ENCODE results near the gene PGC.
"Not testable (repeated sequence)": the region's sequence is repeated elsewhere in the genome, so short reads cannot be mapped to it uniquely, and the experiment has no call there.

The PGC gene

DNA sequence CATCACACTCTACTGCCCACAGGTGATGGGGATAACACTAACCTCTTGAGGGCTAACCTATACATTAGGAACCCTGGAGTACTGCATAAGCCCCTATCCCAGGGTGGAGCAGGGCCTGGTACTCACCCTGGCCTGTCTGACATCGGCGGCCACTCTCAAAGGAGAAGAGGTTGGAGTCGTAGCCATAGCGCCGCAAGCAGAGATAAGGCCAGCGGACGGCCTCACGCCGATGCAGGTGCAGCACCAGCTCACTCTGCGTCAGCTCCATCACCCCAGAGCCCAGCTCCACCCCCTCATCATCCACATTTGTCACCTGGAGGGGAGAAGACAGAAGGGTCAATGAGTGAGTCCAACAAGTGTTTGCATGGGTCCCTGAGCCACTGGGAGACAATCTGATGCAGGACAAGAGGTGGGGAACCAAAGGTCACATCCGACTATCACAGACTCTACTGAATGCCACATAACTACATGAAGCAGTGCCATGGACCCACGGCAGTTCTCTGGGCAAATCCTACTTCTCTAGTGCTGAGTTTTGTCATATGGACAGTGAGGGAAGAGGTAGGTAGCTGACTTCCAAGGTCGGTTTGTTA, 28.2 kb upstream of the PGC start:
- no peak for DNase-seq

DNA sequence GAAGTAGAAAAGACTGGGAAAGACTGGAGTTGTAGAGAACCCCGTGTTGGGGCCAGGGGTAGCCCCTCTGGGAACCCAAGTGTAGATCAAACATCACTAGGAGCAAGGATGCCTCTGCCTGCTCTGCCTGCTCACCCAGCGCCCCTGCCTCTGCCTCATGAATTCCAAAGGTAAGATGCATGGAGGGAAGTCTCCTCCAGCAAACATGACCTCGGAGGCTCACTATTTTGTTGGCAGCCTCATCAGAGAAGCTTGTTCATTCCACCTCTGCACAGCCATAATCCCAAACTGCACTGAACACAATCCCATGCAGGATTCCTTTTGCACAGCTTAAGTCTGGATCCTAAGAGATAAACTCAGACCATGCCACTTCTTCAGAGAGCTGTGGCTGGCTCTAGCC, 27.6 kb upstream of the PGC start:
- DNase-seq: no peak

GRCh38 chr6:41771058-41771983, 24.1 kb upstream of the PGC start:
- DNase-seq: no peak

- no peak for DNase-seq
Measured at GRCh38 chr6:41770381-41771057, 23.3 kb upstream of the PGC start.

DNA sequence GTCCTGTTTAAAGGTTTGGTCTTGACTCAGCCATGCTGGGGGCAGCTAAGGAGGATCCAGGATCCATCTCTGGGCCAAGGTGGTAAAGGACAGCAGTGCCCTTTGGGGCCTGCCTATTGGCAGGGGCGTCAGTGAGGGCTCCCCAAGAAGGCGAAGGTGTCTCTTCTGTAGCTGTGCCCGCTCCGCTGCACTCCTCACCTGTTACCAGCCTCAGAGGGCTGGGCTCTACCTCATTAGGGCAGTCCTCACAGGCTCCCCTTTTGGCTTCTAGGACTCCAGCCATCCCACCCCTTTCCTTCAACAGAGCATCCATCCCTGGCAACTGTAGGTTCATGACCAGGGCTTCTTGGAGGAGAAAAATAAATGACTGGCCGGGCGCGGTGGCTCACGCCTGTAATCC, 22.2 kb upstream of the PGC start:
- no peak for DNase-seq

DNA sequence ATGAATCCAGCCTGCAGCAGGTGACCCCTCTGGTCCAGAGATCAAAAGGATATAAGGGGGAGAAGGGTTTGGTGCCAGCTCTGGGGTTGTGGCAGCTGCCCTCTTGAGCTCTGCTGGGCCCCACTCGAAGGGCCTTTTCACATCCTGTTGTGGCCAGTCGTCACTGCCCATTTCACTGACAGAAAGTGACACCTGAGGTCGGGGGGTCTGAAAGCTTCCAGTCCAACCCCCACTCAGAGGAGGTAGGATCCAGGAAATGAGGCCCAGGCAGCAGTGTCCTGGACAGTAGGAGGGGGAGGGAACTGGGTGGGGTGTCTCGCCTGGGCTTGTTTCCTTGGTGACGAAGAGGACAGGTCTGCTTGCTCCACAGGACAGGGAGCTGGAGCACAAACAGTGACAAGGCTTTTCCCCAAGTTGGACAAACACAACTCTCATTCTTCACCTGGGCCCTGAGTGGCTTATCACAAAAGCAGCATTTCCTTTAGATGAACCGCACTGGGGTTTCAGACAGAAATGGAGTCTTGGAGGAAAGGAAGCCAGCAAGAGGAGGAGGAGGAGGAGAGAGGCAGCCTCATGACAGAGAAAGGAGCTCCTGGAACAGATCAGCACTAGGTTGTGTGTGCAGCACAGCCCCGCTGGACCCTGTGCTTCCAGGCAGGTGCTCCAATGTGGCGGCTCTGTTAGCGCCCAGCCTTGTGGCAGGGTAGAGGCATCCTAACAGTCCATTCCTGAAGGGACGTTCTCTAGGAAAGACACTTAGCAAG, 21.5 kb upstream of the PGC start:
- no peak for DNase-seq

- DNase-seq: no peak
Measured at GRCh38 chr6:41767112-41767833, 20.1 kb upstream of the PGC start.

GRCh38 chr6:41766043-41766664, 19.0 kb upstream of the PGC start:
- DNase-seq: not testable (repeated sequence)

DNA sequence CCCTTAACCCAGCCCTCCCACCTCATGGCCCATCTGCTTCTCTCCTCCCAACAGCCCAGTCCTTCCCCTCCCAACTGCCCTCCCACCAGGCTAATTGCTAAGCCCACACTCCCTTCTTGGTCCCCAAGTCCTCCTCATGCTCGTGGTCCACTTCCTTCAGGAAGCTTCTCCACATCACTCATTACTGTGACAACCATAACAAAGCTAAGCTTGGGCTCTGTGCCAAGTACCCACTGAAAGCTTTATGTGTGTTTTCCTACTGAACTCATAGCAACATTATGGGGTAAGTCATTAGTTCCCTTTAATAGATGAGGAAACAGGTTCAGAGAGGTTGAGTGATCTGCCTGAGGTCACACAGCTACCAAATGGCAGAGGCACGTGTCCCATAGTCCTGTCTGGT, 16.3 kb upstream of the PGC start:
- no peak for DNase-seq

GRCh38 chr6:41759905-41760579, 12.8 kb upstream of the PGC start:
- DNase-seq: no peak

GRCh38 chr6:41759106-41759904, 12.1 kb upstream of the PGC start:
- no peak for DNase-seq

- no peak for DNase-seq
Measured at GRCh38 chr6:41758641-41759035, 11.4 kb upstream of the PGC start.

- DNase-seq: no peak
Measured at GRCh38 chr6:41757931-41758640, 10.9 kb upstream of the PGC start.

DNA sequence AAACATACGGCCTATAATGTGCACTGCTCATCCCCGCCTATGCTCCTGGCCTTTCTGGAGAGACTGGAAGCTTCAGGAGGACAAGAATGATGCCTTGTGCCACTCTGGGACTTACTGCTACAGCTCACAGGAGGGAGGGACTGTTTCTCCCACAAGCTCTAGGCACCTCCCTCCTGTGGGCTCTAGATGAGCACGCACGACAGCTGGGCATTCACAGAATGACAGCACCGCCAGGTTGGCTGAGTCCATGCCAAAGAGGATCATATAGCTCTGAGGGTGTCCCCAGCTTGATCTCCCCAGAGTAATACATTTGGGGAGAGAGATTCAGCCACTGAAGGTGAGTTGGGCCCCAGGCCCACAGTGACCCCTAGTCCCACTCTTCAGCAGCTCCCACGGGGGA, 10.1 kb upstream of the PGC start:
- no peak for DNase-seq

DNA sequence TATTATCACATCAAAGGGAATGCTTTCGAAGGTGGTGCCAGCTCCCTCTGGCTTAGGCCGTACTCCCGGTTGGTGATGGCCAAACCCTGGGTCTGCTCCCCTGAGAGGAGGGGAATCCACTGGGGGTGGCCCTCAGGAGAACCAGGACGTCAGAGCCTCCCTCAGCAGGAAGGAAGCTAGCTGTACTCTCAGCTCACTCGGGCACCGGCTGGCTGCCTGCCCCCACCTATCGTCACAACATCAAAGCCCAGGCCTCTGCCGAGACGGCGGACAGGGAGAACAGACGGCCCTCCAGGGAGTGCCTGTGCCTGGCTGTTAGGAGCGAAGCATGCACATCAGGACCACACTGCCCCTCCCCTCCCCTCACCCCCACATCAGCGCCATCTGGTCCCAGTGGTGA, 9.2 kb upstream of the PGC start:
- DNase-seq: no peak

- no peak for DNase-seq
Measured at GRCh38 chr6:41755895-41756294, 8.7 kb upstream of the PGC start.

DNA sequence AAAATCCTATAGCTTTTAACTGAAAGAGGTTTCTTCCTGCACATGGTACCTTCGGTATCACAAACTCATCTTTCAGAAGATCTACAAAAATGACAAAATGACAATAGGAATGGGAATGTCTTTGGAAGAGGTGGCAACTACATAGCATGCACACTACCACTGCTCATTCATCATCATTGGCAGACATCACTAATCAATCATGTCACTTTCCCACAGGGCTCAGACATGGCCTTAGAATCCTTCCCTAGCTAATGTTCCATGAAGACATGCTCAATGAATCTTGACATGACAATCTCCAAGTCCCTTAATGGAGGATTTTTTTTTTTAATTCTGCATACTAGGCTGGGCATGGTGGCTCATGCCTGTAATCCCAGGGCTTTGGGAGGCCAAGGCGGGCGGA, 3.2 kb upstream of the PGC start:
- DNase-seq: no peak

- DNase-seq: no peak
Measured at GRCh38 chr6:41748542-41748941, 1.3 kb upstream of the PGC start.

- no peak for DNase-seq
Measured at GRCh38 chr6:41748102-41748477, 893 bp upstream of the PGC start.

DNA sequence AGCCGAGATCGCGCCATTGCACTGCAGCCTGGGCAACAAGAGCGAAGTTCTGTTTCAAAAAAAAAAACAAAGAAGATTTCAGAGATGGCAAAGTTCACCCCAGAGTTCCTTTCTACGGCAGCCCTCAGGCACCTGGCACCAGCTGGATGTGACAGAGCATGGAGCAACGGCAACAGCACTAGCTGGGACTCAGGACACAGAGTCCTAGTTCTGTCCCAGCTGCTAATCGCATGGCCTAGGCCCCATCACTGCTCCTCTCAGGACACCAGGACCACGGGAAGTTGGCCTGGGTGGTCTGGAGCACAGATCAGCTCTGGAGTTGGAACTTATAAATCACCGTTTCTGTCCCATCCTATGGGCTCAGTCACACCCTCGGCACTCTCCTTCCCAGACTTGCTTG, 1.1 kb downstream of the PGC start:
- no peak for DNase-seq

Measured in central memory CD4-positive, alpha-beta T cell (primary cell).